WI38 (cell line): Measurements from ENCODE around the gene FITM1.

Experiments used
- H3K4me3 ChIP-seq: 2 replicates; pipeline ENCODE4 v1.5.1; 2011; ENCODE audit warnings: low read depth, mild to moderate bottlenecking, control low read depth, low read length
- CTCF ChIP-seq: IDR thresholded peaks from 2 replicates; pipeline ENCODE4 v1.5.1; 2012; ENCODE audit warnings: low read depth, mild to moderate bottlenecking, control low read depth, low read length

Gene FITM1

DNA sequence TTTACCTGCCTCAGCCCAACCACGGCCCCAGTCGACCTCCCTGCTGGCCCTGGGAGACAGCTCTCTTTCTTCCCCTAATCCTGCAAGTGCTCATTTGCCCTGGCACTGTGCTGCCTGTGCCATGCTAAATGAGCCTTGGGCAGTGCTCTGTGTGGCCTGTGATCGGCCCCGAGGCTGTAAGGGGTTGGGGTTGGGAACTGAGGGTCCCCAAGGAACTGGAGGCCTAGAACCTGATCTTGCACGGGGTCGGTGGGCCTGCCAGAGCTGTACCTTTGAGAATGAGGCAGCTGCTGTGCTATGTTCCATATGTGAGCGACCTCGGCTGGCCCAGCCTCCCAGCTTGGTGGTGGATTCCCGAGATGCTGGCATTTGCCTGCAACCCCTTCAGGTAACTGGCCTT lies 19.6 kb downstream of the FITM1 start:
- H3K4me3 ChIP-seq: no peak overlapping the region
- no peak for TF ChIP-seq CTCF

DNA sequence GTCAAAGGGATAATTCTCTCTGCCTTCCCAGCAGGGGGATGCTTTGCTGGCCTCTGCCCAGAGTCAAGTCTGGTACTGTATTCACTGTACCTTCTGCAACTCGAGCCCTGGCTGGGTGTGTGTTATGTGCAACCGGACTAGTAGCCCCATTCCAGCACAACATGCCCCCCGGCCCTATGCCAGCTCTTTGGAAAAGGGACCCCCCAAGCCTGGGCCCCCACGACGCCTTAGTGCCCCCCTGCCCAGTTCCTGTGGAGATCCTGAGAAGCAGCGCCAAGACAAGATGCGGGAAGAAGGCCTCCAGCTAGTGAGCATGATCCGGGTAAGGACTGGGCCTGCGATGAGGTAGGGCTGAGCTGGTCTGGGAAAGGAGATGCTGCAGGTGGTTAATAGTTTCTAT lies 20.1 kb downstream of the FITM1 start:
- H3K4me3 ChIP-seq: no peak overlapping the region
- no peak for TF ChIP-seq CTCF

- no peak for TF ChIP-seq CTCF
- no peak overlapping the region for H3K4me3 ChIP-seq
Observed at GRCh38 chr14:24150993-24151392, 20.5 kb downstream of the FITM1 start.

GRCh38 chr14:24151404-24152080 lies 21.1 kb downstream of the FITM1 start:
- TF ChIP-seq CTCF: no peak
- no peak overlapping the region for H3K4me3 ChIP-seq

- H3K4me3 ChIP-seq: no peak overlapping the region
- TF ChIP-seq CTCF: no peak
Observed at GRCh38 chr14:24155100-24155499, 24.6 kb downstream of the FITM1 start.

DNA sequence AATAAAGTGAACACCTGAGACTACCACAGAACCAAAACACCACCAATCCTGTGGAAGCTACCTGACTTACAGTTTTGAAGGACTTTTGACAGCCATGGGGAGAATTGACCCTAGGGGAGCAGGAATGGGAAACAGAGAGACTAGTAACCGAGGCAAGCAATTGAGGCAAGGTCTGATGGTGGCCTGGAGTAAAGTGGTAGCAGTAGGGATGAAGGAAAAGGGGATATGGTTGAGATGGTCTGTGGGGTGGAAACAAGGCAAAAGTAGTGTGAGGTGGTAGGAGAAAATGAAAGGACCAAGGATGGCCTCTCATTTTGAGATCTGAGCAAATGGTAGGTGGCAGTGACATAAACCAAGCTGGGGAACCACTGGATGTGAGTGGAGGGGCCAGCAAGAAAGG lies 26.4 kb downstream of the FITM1 start:
- no peak overlapping the region for H3K4me3 ChIP-seq
- TF ChIP-seq CTCF: no peak

- no peak for TF ChIP-seq CTCF
- no peak overlapping the region for H3K4me3 ChIP-seq
Observed at GRCh38 chr14:24157331-24157730, 26.9 kb downstream of the FITM1 start.
